PFSK-1 (cell line): ENCODE measurements around the gene NELFB.

Experiments used
- FOXP2 ChIP-seq: optimal IDR thresholded peaks from 2 replicates; pipeline ENCODE3; 2011; ENCODE audit warnings: borderline replicate concordance, control low read depth, inconsistent platforms; ENCODE audit not compliant: insufficient read depth; ENCODE audit errors: extremely low read length, extremely low read depth
- POLR2AphosphoS5 ChIP-seq: IDR thresholded peaks from 2 replicates; pipeline ENCODE4 v1.6.1; 2012; ENCODE audit warnings: low read depth, mild to moderate bottlenecking, control low read depth, low read length, moderate library complexity
- REST ChIP-seq, 2 experiments: IDR thresholded peaks; 2 replicates each; pipeline versions ENCODE4 v1.6.1 to v1.8.0; 2011 to 2012; ENCODE audit warnings: low read depth in 2 of 2, low read length in 2 of 2, control low read depth in 1 of 2, inconsistent platforms in 1 of 2, mild to moderate bottlenecking in 1 of 2, moderate library complexity in 1 of 2; ENCODE audit not compliant: insufficient read depth in 1 of 2
- SIN3A ChIP-seq: IDR thresholded peaks from 2 replicates; pipeline ENCODE4 v1.6.1; 2012; ENCODE audit warnings: mild to moderate bottlenecking, low read length, moderate library complexity, borderline replicate concordance; ENCODE audit not compliant: insufficient read depth

GRCh38 chr9:137254624-137255447 lies at the start of gene NELFB:
- TF ChIP-seq REST (IDR thresholded peaks at IDR 0.05; ENCODE audit: insufficient read depth in 1 of 2, low read depth in 2 of 2, low read length in 2 of 2) (no peak), POLR2AphosphoS5 (peak; percentile 74), SIN3A (no peak), FOXP2 (no peak)
